Measurements from ENCODE around the gene REC8. TPM values are rescaled to one million over a fixed set of nuclear protein-coding genes. Genes with fewer than 3 reads are reported as not detected.
A peak's percentile ranks its signal among the peaks of the same experiment; 100 is the strongest.

REC8 gene
- polyA plus RNA-seq, 1 experiment: 5.5 TPM

DNA sequence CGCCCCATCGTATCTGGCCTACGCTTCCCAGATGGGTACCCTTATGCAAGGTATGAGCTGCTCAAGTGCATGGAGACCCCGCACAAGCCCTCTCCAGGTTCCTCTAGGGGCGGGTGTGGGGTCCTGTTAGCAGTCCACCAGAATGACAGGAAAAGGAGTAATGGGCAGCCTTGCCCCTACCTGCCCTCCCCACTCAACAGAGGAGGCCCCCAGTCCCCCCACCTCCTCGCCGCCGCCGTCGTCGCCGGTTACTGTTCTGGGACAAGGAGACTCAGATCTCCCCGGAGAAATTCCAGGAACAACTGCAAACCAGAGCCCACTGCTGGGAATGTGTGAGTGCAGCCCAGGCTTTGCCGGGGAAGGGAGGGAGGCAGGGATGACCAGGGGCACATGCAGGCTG lies 6.0 kb downstream of the REC8 start:
- Histone ChIP-seq H3K4me3 (ENCODE audit: low read depth, low read length) (no peak overlapping the region), H3K27me3 (ENCODE audit: control insufficient read depth, insufficient read depth, low read length) (no peaks in the 10 kb centered on the region), H3K36me3 (ENCODE audit: control insufficient read depth, insufficient read depth, low read length) (peaks cover 46% of the 10 kb centered on the region)
- TF ChIP-seq, protein P1, sequence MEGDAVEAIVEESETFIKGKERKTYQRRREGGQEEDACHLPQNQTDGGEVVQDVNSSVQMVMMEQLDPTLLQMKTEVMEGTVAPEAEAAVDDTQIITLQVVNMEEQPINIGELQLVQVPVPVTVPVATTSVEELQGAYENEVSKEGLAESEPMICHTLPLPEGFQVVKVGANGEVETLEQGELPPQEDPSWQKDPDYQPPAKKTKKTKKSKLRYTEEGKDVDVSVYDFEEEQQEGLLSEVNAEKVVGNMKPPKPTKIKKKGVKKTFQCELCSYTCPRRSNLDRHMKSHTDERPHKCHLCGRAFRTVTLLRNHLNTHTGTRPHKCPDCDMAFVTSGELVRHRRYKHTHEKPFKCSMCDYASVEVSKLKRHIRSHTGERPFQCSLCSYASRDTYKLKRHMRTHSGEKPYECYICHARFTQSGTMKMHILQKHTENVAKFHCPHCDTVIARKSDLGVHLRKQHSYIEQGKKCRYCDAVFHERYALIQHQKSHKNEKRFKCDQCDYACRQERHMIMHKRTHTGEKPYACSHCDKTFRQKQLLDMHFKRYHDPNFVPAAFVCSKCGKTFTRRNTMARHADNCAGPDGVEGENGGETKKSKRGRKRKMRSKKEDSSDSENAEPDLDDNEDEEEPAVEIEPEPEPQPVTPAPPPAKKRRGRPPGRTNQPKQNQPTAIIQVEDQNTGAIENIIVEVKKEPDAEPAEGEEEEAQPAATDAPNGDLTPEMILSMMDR (IDR thresholded peaks at IDR 0.05; ENCODE audit: insufficient read depth, low read depth, low read length): no peak
- ChIA-PET CTCF (interaction anchor here (1.1 kb wide), 1 partner anchor 129 kb away, joined by 4 read pairs; no protein-coding TSS in a partner anchor), POLR2A (no interaction called here)
- no peak for DNase-seq (ENCODE audit: low read depth)

DNA sequence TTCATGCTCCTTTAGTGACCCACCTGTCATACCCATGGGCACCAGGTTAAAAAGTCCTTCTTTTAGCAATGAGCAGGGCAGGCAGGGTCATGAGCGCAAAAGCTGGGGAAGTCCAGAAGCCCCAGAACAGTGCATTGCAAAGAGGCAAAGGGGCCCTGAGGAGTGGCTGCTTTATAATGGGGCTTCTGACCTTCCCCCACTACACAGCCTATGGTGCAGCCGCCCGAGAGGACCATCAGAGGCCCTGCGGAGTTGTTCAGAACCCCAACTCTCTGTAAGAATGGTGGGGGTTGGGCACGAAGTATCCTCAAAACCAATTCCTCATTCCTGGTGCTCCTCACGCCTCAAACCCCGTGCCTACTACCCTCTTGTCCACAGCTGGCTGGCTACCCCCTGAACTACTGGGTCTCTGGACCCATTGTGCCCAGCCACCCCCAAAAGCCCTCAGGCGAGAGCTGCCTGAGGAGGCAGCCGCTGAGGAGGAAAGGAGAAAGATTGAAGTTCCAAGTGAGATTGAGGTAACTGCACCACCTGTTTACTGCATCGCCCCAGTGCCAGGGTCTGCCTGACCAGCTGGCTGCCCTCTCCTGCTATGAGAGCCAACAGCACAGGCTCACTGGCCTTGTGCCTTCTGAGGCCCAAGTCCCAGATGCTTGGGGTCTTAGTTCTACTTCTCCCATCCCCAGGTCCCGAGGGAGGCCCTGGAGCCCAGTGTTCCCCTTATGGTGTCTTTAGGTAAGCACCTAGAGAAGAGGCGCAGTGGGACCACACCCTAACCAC lies 6.7 kb downstream of the REC8 start:
- H3K4me3 ChIP-seq (ENCODE audit: low read depth, low read length): no peak overlapping the region
- ChIA-PET POLR2A (interaction anchor here (0.6 kb wide), 1 partner anchor 618 kb away, joined by 4 read pairs; no protein-coding TSS in a partner anchor), CTCF (interaction anchor here (0.8 to 3.1 kb wide), 6 partner anchors 9 to 131 kb away, joined by 3 to 14 read pairs (median 4); partner anchors contain the start of genes CIDEB, IRF9, PSME2 and TINF2)
- no peak for DNase-seq (ENCODE audit: low read depth)
- no peaks in the 10 kb centered on the region for H3K27me3 ChIP-seq (ENCODE audit: control insufficient read depth, insufficient read depth, low read length)
- peaks cover 44% of the 10 kb centered on the region for H3K36me3 ChIP-seq (ENCODE audit: control insufficient read depth, insufficient read depth, low read length)
- TF ChIP-seq, protein P1 (IDR thresholded peaks at IDR 0.05; ENCODE audit: insufficient read depth, low read depth, low read length): no peak

DNA sequence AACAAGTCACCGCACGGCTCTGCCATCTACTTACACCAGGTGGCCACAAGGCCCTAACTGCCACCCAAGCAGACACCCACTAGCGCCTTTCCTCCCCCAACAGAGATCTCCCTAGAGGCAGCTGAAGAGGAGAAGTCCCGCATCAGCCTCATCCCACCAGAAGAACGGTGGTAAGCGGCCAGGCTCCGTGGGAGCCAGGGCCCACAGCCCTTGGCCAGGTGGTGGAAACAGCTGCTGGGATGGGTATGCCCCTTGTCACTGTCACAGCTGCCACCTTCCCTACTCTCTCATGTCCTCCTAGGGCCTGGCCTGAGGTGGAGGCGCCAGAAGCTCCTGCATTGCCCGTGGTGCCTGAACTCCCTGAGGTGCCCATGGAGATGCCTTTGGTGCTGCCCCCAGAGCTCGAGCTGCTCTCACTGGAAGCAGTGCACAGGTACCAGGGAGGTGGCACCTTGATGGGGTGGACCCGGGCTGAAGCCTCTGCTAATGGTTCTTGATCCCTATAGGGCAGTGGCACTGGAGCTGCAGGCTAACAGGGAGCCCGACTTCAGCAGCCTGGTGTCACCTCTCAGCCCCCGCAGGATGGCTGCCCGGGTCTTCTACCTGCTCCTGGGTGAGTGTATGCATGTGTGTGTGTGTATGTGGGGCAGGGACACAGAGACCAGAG lies 7.5 kb downstream of the REC8 start:
- H3K36me3 ChIP-seq (ENCODE audit: control insufficient read depth, insufficient read depth, low read length): peaks cover 48% of the 10 kb centered on the region
- ChIA-PET CTCF (interaction anchor here (0.8 to 3.1 kb wide), 8 partner anchors 9 to 130 kb away, joined by 3 to 14 read pairs (median 3); partner anchors contain the start of genes CIDEB, IPO4, IRF9 and PSME2), POLR2A (interaction anchor here (0.6 to 1.4 kb wide), 2 partner anchors 18 to 619 kb away, joined by 4 to 5 read pairs; partner anchors contain the start of gene IRF9)
- H3K4me3 ChIP-seq (ENCODE audit: low read depth, low read length): no peak overlapping the region
- TF ChIP-seq, protein P1 (IDR thresholded peaks at IDR 0.05; ENCODE audit: insufficient read depth, low read depth, low read length): no peak
- DNase-seq (ENCODE audit: low read depth): no peak
- H3K27me3 ChIP-seq (ENCODE audit: control insufficient read depth, insufficient read depth, low read length): no peaks in the 10 kb centered on the region

DNA sequence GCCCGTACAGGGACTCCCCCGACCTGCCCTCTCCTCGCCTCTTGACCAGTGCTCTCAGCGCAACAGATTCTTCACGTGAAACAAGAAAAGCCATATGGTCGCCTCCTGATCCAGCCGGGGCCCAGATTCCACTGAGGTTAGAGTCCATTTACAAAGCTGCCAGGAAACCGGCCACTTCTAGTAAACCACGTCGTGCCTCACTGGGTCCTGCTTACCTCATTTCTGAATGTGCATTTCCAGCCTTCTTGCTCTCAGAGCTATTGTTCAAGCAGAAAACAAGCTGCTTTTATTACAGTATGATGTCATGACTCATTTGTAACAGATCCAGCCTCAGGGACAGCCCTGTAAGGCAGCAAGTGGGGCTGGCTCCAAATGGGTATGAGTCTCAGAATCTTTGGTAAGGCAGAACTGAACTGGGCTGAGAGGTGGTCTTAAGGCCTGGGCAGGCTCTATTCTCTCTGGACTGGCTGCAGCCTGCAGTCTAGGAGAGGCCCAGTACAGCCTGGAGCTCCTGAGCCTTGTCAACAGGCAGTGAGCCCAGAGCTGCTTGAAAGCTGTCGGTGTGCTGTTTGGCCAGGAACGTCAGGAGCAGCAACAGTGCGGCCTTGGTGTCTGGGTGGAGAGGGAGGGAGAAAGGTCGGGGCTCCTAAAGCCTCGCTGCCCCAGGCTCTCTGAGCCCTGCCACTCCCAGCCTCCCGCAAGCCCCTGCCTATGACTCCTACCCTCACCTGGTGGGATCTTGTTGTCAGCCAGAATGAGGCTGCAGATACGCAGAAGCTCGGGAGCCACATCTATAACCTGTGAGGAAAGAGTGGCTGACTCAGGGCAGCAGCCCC lies 8.3 kb downstream of the REC8 start:
- TF ChIP-seq, protein P1 (IDR thresholded peaks at IDR 0.05; ENCODE audit: insufficient read depth, low read depth, low read length): no peak

More for the DNA sequence above, 8.3 kb downstream of the REC8 start:
- Histone ChIP-seq H3K27me3 (ENCODE audit: control insufficient read depth, insufficient read depth, low read length) (no peaks in the 10 kb centered on the region), H3K36me3 (ENCODE audit: control insufficient read depth, insufficient read depth, low read length) (peaks cover 53% of the 10 kb centered on the region), H3K4me3 (ENCODE audit: low read depth, low read length) (no peak overlapping the region)
- POLR2A ChIA-PET: interaction anchor here (0.6 to 1.4 kb wide), 2 partner anchors 19 to 44 kb away, joined by 3 to 5 read pairs; partner anchors contain the start of gene IRF9
- CTCF ChIA-PET: interaction anchor here (1.3 to 3.1 kb wide), 6 partner anchors 8 to 128 kb away, joined by 3 to 14 read pairs (median 4); partner anchors contain the start of genes CIDEB, IPO4, IRF9 and TINF2
- peak; percentile 84 for DNase-seq (ENCODE audit: low read depth)

Measured in BJ (cell line).